Measurements from ENCODE around the gene TBX3.
A peak's percentile ranks its signal among the peaks of the same experiment; 100 is the strongest.

DNA sequence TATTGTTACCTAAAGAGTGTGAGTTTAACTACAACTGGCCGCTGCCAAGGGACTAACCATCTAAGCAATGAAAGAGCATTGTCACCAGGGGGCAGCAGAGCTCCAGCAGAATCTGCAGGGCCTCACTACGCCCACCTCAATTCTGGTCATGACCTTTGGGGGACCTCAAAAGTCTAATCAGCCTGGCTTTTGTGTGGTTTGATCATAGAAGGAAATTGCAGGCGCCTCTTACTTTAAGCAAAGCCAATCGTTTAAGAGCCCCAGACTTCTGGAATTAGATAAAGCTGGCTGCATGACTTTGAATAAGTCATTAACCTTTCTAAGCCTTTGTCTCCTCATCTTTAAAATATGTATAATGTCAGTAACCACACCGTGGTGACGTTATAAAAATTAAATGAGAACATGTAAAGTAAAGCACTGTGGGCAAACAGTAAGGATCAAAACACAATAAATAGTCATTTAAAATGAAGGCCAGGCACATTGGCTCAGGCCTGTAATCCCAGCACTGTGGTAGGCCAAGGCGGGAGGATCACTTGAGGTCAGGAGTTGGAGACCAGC is 58.6 kb downstream of the TBX3 start:
- TF ChIP-seq, protein P1, sequence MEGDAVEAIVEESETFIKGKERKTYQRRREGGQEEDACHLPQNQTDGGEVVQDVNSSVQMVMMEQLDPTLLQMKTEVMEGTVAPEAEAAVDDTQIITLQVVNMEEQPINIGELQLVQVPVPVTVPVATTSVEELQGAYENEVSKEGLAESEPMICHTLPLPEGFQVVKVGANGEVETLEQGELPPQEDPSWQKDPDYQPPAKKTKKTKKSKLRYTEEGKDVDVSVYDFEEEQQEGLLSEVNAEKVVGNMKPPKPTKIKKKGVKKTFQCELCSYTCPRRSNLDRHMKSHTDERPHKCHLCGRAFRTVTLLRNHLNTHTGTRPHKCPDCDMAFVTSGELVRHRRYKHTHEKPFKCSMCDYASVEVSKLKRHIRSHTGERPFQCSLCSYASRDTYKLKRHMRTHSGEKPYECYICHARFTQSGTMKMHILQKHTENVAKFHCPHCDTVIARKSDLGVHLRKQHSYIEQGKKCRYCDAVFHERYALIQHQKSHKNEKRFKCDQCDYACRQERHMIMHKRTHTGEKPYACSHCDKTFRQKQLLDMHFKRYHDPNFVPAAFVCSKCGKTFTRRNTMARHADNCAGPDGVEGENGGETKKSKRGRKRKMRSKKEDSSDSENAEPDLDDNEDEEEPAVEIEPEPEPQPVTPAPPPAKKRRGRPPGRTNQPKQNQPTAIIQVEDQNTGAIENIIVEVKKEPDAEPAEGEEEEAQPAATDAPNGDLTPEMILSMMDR (IDR thresholded peaks at IDR 0.05; ENCODE audit: low read length): peak; percentile 53
- TF ChIP-seq EZH2phosphoT487 (IDR thresholded peaks at IDR 0.05; ENCODE audit: low read length): no peak
- TF ChIP-seq EZH2 (optimal IDR thresholded peaks at IDR 0.05; ENCODE audit: low read depth, low read length): no peak

All from MM.1S (cell line).